Measurements from ENCODE around the gene ZYG11A.

Gene ZYG11A

GRCh38 chr1:52917156-52917555, 74.6 kb downstream of the ZYG11A start:
- no peak for DNase-seq (ENCODE audit: low read depth, low spot score)

GRCh38 chr1:52917581-52917980, 75.0 kb downstream of the ZYG11A start:
- DNase-seq (ENCODE audit: low read depth, low spot score) = no peak

- DNase-seq (ENCODE audit: low read depth, low spot score) = no peak
Observed at GRCh38 chr1:52918201-52918600, 75.6 kb downstream of the ZYG11A start.

GRCh38 chr1:52919051-52919722, 76.6 kb downstream of the ZYG11A start:
- DNase-seq (ENCODE audit: low read depth, low spot score) = no peak

GRCh38 chr1:52919723-52920483, 77.3 kb downstream of the ZYG11A start:
- peak; percentile 17 for DNase-seq (ENCODE audit: low read depth, low spot score)

- DNase-seq (ENCODE audit: low read depth, low spot score) = no peak
Observed at GRCh38 chr1:52920791-52921291, 78.3 kb downstream of the ZYG11A start.

GRCh38 chr1:52925571-52926005, 83.0 kb downstream of the ZYG11A start:
- DNase-seq (ENCODE audit: low read depth, low spot score) = no peak

GRCh38 chr1:52926864-52927211, 84.3 kb downstream of the ZYG11A start:
- no peak for DNase-seq (ENCODE audit: low read depth, low spot score)

- peak; percentile 71 for DNase-seq (ENCODE audit: low read depth, low spot score)
Observed at GRCh38 chr1:52927212-52928014, 84.9 kb downstream of the ZYG11A start, which contains the start of gene SCP2. Gene SCP2 (plus strand): TSS chr1:52927276. CDS start chr1:52927397, 121 bp downstream.

- DNase-seq (ENCODE audit: low read depth, low spot score) = no peak
Observed at GRCh38 chr1:52928015-52928404, 85.5 kb downstream of the ZYG11A start.

GRCh38 chr1:52929019-52929418, 86.5 kb downstream of the ZYG11A start:
- no peak for DNase-seq (ENCODE audit: low read depth, low spot score)

- DNase-seq (ENCODE audit: low read depth, low spot score) = no peak
Observed at GRCh38 chr1:52937433-52938182, 95.0 kb downstream of the ZYG11A start.

GRCh38 chr1:52938183-52938451, 95.6 kb downstream of the ZYG11A start:
- no peak for DNase-seq (ENCODE audit: low read depth, low spot score)

- no peak for DNase-seq (ENCODE audit: low read depth, low spot score)
Observed at GRCh38 chr1:52943876-52944416, 101.4 kb downstream of the ZYG11A start.

- no peak for DNase-seq (ENCODE audit: low read depth, low spot score)
Observed at GRCh38 chr1:52944566-52944965, 102.0 kb downstream of the ZYG11A start.
